ENCODE results near the gene LSM14A.

LSM14A gene

GRCh38 chr19:34274827-34275625 lies 102.7 kb downstream of the LSM14A start:
- no peak for DNase-seq (ENCODE audit: low read depth, low spot score)

GRCh38 chr19:34275705-34276104 lies 103.4 kb downstream of the LSM14A start:
- H3K27ac ChIP-seq: no peak overlapping the region
- DNase-seq (ENCODE audit: low read depth, low spot score): no peak

More at GRCh38 chr19:34274827-34275625, 102.7 kb downstream of the LSM14A start:
- no peak overlapping the region for H3K27ac ChIP-seq

GRCh38 chr19:34276614-34277013 lies 104.3 kb downstream of the LSM14A start:
- H3K27ac ChIP-seq: no peak overlapping the region
- DNase-seq (ENCODE audit: low read depth, low spot score): no peak

- H3K27ac ChIP-seq: no peak overlapping the region
- no peak for DNase-seq (ENCODE audit: low read depth, low spot score)
Observed at GRCh38 chr19:34277244-34277643, 104.9 kb downstream of the LSM14A start.

GRCh38 chr19:34278783-34279182 lies 106.5 kb downstream of the LSM14A start:
- H3K27ac ChIP-seq: no peak overlapping the region
- DNase-seq (ENCODE audit: low read depth, low spot score): no peak

Data from epithelial cell of prostate (primary cell).